ENCODE results near the gene ADCY5. TPM values are rescaled to one million over a fixed set of nuclear protein-coding genes. Genes with fewer than 3 reads are reported as not detected.

The ADCY5 gene
- total and polyA plus RNA-seq, 2 donors (not counting 1 experiment from before 2014, with no cell fraction given) = not detected

GRCh38 chr3:123385981-123386380, 62.9 kb downstream of the ADCY5 start:
- Histone ChIP-seq H3K27me3 (replicated peaks in 1 of 4; ENCODE audit: control extremely low read depth in 1 of 4, control insufficient read depth in 3 of 4, insufficient read depth in 4 of 4, low read length in 3 of 4) (peaks cover 0 to 3% (median 0%) of the 10 kb centered on the region in 4 experiments), H3K4me1 (ENCODE audit: control insufficient read depth in 2 of 2, insufficient read depth in 2 of 2, low read length in 2 of 2) (no peaks in the 10 kb centered on the region), H3K36me3 (replicated peaks in 1 of 2; ENCODE audit: control extremely low read depth in 1 of 2, control insufficient read depth in 1 of 2, extremely low read depth in 1 of 2, insufficient read depth in 2 of 2, low read length in 1 of 2) (no peaks in the 10 kb centered on the region), H3K79me2 (ENCODE audit: control insufficient read depth, insufficient read depth, low read length) (no peaks in the 10 kb centered on the region), H3K4me3 (ENCODE audit: control extremely low read depth in 1 of 5, extremely low read depth in 1 of 5, insufficient read depth in 1 of 5, low read depth in 2 of 5, low read length in 4 of 5) (no peak overlapping the region), H3K9me3 (ENCODE audit: control extremely low read depth in 1 of 3, control insufficient read depth in 2 of 3, insufficient read depth in 1 of 3, low read length in 2 of 3) (no peaks in the 10 kb centered on the region), H3K27ac (ENCODE audit: low read length in 2 of 2) (no peak overlapping the region), H4K20me1 (ENCODE audit: control insufficient read depth, insufficient read depth, low read length, poor library complexity, severe bottlenecking) (no peaks in the 10 kb centered on the region), H3K4me2 (replicated peaks; ENCODE audit: low read depth, low read length, poor library complexity, severe bottlenecking) (no peak overlapping the region), H3K9ac (ENCODE audit: low read length) (no peak overlapping the region), H2AFZ (ENCODE audit: insufficient read depth, low read depth, low read length, poor library complexity, severe bottlenecking) (no peak overlapping the region)
- H3K9me3 Mint-ChIP-seq (ENCODE audit: insufficient read depth) = no peaks in the 10 kb centered on the region
- ChIA-PET POLR2A (no interaction called here), CTCF (no interaction called here)
- no peak overlapping the region for H3K4me3 Mint-ChIP-seq
- 67% methylated on average over 8 of the region's 8 CpGs for WGBS (ENCODE audit: insufficient coverage)
- no peak overlapping the region for H3K27ac Mint-ChIP-seq
- ATAC-seq (ENCODE audit: low read depth) (no peak), DNase-seq (no peak)
- TF ChIP-seq CTCF (IDR thresholded peaks at IDR 0.05) = no peak
- TF ChIP-seq EZH2 (IDR thresholded peaks at IDR 0.05; ENCODE audit: borderline replicate concordance, insufficient read depth, low read depth, low read length, poor library complexity, severe bottlenecking) = no peak
- H3K4me1 Mint-ChIP-seq = no peaks in the 10 kb centered on the region
- intact Hi-C loops (cut with micrococcal nuclease) = no loop called here
- H3K27me3 Mint-ChIP-seq = peaks cover 40% of the 10 kb centered on the region

GRCh38 chr3:123385499-123385898, 63.4 kb downstream of the ADCY5 start:
- H3K9me3 Mint-ChIP-seq (ENCODE audit: insufficient read depth) = no peaks in the 10 kb centered on the region
- peaks cover 40% of the 10 kb centered on the region for H3K27me3 Mint-ChIP-seq
- H3K4me3 Mint-ChIP-seq = no peak overlapping the region
- peaks cover 0 to 3% (median 0%) of the 10 kb centered on the region in 4 experiments for H3K27me3 ChIP-seq (replicated peaks in 1 of 4; ENCODE audit: control extremely low read depth in 1 of 4, control insufficient read depth in 3 of 4, insufficient read depth in 4 of 4, low read length in 3 of 4)
- 94% methylated on average over 2 of the region's 4 CpGs for WGBS (ENCODE audit: insufficient coverage)
- no peaks in the 10 kb centered on the region for H3K4me1 Mint-ChIP-seq
- H3K4me3 ChIP-seq (ENCODE audit: control extremely low read depth in 1 of 5, extremely low read depth in 1 of 5, insufficient read depth in 1 of 5, low read depth in 2 of 5, low read length in 4 of 5) = no peak overlapping the region
- POLR2A ChIA-PET = no interaction called here
- ATAC-seq (ENCODE audit: low read depth) (no peak), DNase-seq (no peak)
- intact Hi-C loops (cut with micrococcal nuclease) = no loop called here
- no peak for TF ChIP-seq EZH2 (IDR thresholded peaks at IDR 0.05; ENCODE audit: borderline replicate concordance, insufficient read depth, low read depth, low read length, poor library complexity, severe bottlenecking)
- H3K79me2 ChIP-seq (ENCODE audit: control insufficient read depth, insufficient read depth, low read length) = no peaks in the 10 kb centered on the region
- no peaks in the 10 kb centered on the region for H3K4me1 ChIP-seq (ENCODE audit: control insufficient read depth in 2 of 2, insufficient read depth in 2 of 2, low read length in 2 of 2)
- H3K9me3 ChIP-seq (ENCODE audit: control extremely low read depth in 1 of 3, control insufficient read depth in 2 of 3, insufficient read depth in 1 of 3, low read length in 2 of 3) = no peaks in the 10 kb centered on the region
- H3K27ac ChIP-seq (ENCODE audit: low read length in 2 of 2) = no peak overlapping the region
- H4K20me1 ChIP-seq (ENCODE audit: control insufficient read depth, insufficient read depth, low read length, poor library complexity, severe bottlenecking) = no peaks in the 10 kb centered on the region
- H3K36me3 ChIP-seq (replicated peaks in 1 of 2; ENCODE audit: control extremely low read depth in 1 of 2, control insufficient read depth in 1 of 2, extremely low read depth in 1 of 2, insufficient read depth in 2 of 2, low read length in 1 of 2) = no peaks in the 10 kb centered on the region
- H3K27ac Mint-ChIP-seq = no peak overlapping the region
- no peak overlapping the region for H2AFZ ChIP-seq (ENCODE audit: insufficient read depth, low read depth, low read length, poor library complexity, severe bottlenecking)
- no peak overlapping the region for H3K4me2 ChIP-seq (replicated peaks; ENCODE audit: low read depth, low read length, poor library complexity, severe bottlenecking)
- CTCF ChIA-PET = no interaction called here
- H3K9ac ChIP-seq (ENCODE audit: low read length) = no peak overlapping the region
